ENCODE results near the gene ACTG1. TPM values are rescaled to one million over a fixed set of nuclear protein-coding genes. Genes with fewer than 3 reads are reported as not detected.
A peak's percentile ranks its signal among the peaks of the same experiment; 100 is the strongest.

ACTG1 gene
- 2,123 TPM for total RNA-seq

- DNase-seq: peak; percentile 89
These were observed at the start of gene ACTG1 for GRCh38 chr17:81512562-81513371. Gene ACTG1 (minus strand): TSS chr17:81512799. CDS start chr17:81512354, 445 bp downstream.

GRCh38 chr17:81561494-81561885 is 48.9 kb upstream of the ACTG1 start:
- no peak for DNase-seq

GRCh38 chr17:81558941-81559806 is 46.6 kb upstream of the ACTG1 start:
- DNase-seq: no peak

- no peak for DNase-seq
These were observed 45.5 kb upstream of the ACTG1 start for GRCh38 chr17:81558115-81558468.

- no peak for DNase-seq
These were observed 44.9 kb upstream of the ACTG1 start for GRCh38 chr17:81557276-81558114.

GRCh38 chr17:81556863-81557262 is 44.3 kb upstream of the ACTG1 start:
- no peak for DNase-seq

- no peak for DNase-seq
These were observed 43.6 kb upstream of the ACTG1 start for GRCh38 chr17:81556175-81556691.

GRCh38 chr17:81553616-81554181 is 41.1 kb upstream of the ACTG1 start:
- no peak for DNase-seq

- peak; percentile 30 for DNase-seq
These were observed 40.5 kb upstream of the ACTG1 start for GRCh38 chr17:81553018-81553615.

GRCh38 chr17:81552244-81553017 is 39.8 kb upstream of the ACTG1 start, which contains the start of gene FAAP100:
Gene FAAP100 (minus strand): TSS chr17:81552353. CDS start chr17:81552330, 23 bp downstream.
- DNase-seq: peak; percentile 41

- no peak for DNase-seq
These were observed 39.1 kb upstream of the ACTG1 start for GRCh38 chr17:81551458-81552243.

- no peak for DNase-seq
These were observed 38.3 kb upstream of the ACTG1 start for GRCh38 chr17:81550830-81551457.

- DNase-seq: no peak
These were observed 37.7 kb upstream of the ACTG1 start for GRCh38 chr17:81550285-81550684.

- no peak for DNase-seq
These were observed 37.2 kb upstream of the ACTG1 start for GRCh38 chr17:81549826-81550225.

GRCh38 chr17:81549031-81549557 is 36.5 kb upstream of the ACTG1 start:
- no peak for DNase-seq

- DNase-seq: no peak
These were observed 35.0 kb upstream of the ACTG1 start for GRCh38 chr17:81547614-81547982.

- DNase-seq: no peak
These were observed 34.5 kb upstream of the ACTG1 start for GRCh38 chr17:81546906-81547613.

All from skin of body (tissue), 2 donors.